HEK293T (cell line): Measurements from ENCODE around the gene COX10.

Source experiments
- ARNT ChIP-seq: fragments of 450-650 bp; IDR thresholded peaks from 2 replicates; pipeline ENCODE4 v1.6.1; 2017; ENCODE audit warnings: mild to moderate bottlenecking
- BHLHE40 ChIP-seq: fragments of 450-650 bp; IDR thresholded peaks from 2 replicates; pipeline ENCODE4 v1.6.1; 2016; ENCODE audit warnings: mild to moderate bottlenecking, moderate library complexity, borderline replicate concordance
- ELF4 ChIP-seq: fragments of 450-650 bp; IDR thresholded peaks from 2 replicates; pipeline ENCODE4 v1.6.1; 2017; ENCODE audit warnings: antibody characterized with exemption
- FOXK2 ChIP-seq: fragments of 450-650 bp; IDR thresholded peaks from 2 replicates; pipeline ENCODE4 v1.6.1; 2016; ENCODE audit warnings: mild to moderate bottlenecking
- HDGF ChIP-seq: fragments of 450-650 bp; IDR thresholded peaks from 2 replicates; pipeline ENCODE4 v1.6.1; 2017; ENCODE audit warnings: antibody characterized with exemption, borderline replicate concordance
- SP1 ChIP-seq: fragments of 450-650 bp; IDR thresholded peaks from 2 replicates; pipeline ENCODE4 v1.6.1; 2017
- SUZ12 ChIP-seq: fragments of 450-650 bp; IDR thresholded peaks from 2 replicates; pipeline ENCODE4 v1.6.1; 2016; ENCODE audit warnings: mild to moderate bottlenecking
- ZNF384 ChIP-seq: fragments of 450-650 bp; IDR thresholded peaks from 2 replicates; pipeline ENCODE4 v1.6.1; 2016

DNA sequence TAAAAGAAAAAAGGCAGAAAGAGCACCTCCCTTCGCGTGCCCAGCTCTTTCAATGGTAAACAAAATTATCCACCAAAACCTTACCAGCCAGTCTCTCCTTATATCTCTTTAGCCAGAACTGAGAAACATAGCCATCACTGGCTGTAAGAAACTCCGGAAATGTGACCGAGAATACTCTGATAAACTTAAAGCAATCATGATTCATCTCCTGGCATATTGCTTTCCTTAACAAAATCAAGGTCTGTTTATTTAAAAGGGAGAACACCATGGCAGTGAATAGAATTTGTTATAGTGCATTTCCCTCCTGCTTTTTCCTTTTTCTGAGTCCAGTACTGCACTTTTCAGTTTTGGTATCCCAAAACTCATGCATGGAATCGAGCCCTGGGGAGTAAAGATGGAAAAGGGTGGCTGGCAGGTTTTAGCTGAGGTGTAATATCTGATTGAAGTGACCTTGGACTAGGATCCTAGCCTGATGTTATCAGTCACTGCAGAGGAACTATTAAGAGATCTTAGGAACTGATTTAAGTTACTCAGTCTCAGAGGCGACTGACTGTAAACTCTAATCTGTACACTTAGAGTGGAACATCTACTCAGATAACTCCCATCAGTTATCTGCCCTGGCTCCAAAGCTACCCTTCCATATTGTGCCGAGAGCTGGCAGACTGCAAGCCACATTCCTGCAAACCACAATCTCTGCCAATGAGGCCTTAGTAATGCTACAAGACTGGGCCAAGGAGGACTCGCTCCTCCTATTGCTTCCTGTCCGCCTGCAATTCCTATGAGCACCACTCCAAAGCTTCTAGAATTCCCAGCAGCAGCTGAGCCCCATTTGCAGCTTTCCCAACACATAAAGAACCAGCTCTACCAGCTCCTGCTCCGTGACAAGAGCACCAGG, 7.4 kb upstream of the COX10 start:
- TF ChIP-seq SP1 (no peak), HDGF (no peak), FOXK2 (no peak), SUZ12 (no peak), ELF4 (no peak), ARNT (no peak), ZNF384 (no peak), BHLHE40 (no peak)
